ENCODE data around the gene SVOPL.
"Not testable (repeated sequence)": the region's sequence is repeated elsewhere in the genome, so short reads cannot be mapped to it uniquely, and the experiment has no call there.

Gene SVOPL

GRCh38 chr7:138698281-138698680 is 2.9 kb downstream of the SVOPL start:
- DNase-seq: no peak

GRCh38 chr7:138697535-138698182 is 3.5 kb downstream of the SVOPL start:
- no peak for DNase-seq

- DNase-seq: not testable (repeated sequence)
These were observed 5.4 kb downstream of the SVOPL start for GRCh38 chr7:138695776-138696175.

- no peak for DNase-seq
These were observed 6.1 kb downstream of the SVOPL start for GRCh38 chr7:138695106-138695505.

GRCh38 chr7:138691178-138691577 is 10.0 kb downstream of the SVOPL start:
- DNase-seq: no peak

GRCh38 chr7:138690495-138690894 is 10.7 kb downstream of the SVOPL start:
- DNase-seq: no peak

GRCh38 chr7:138688037-138688436 is 13.1 kb downstream of the SVOPL start:
- not testable (repeated sequence) for DNase-seq

GRCh38 chr7:138684340-138684739 is 16.8 kb downstream of the SVOPL start:
- DNase-seq: no peak

- no peak for DNase-seq
These were observed 21.4 kb downstream of the SVOPL start for GRCh38 chr7:138679793-138680192.

- DNase-seq: no peak
These were observed 30.6 kb downstream of the SVOPL start for GRCh38 chr7:138670594-138670993.

GRCh38 chr7:138669364-138669763 is 31.8 kb downstream of the SVOPL start:
- no peak for DNase-seq

GRCh38 chr7:138668946-138669345 is 32.2 kb downstream of the SVOPL start:
- DNase-seq: no peak

GRCh38 chr7:138668229-138668596 is 32.9 kb downstream of the SVOPL start:
- no peak for DNase-seq

GRCh38 chr7:138667535-138668228 is 33.5 kb downstream of the SVOPL start:
- no peak for DNase-seq

- no peak for DNase-seq
These were observed 34.8 kb downstream of the SVOPL start for GRCh38 chr7:138666385-138666784.

GRCh38 chr7:138665669-138666140 is 35.5 kb downstream of the SVOPL start:
- DNase-seq: no peak

GRCh38 chr7:138665249-138665648 is 35.9 kb downstream of the SVOPL start:
- no peak for DNase-seq

GRCh38 chr7:138663725-138664710 is 37.1 kb downstream of the SVOPL start:
- DNase-seq: no peak

- DNase-seq: no peak
These were observed 38.2 kb downstream of the SVOPL start for GRCh38 chr7:138662991-138663320.

GRCh38 chr7:138662076-138662990 is 38.8 kb downstream of the SVOPL start:
- DNase-seq: no peak

GRCh38 chr7:138661069-138661635 is 40.0 kb downstream of the SVOPL start:
- no peak for DNase-seq

GRCh38 chr7:138658889-138659288 is 42.3 kb downstream of the SVOPL start:
- no peak for DNase-seq

All from DMS79 (cell line).